HG03060 (cell line): Measurements from ENCODE around the gene MYO3B.
"Not testable (repeated sequence)": the region's sequence is repeated elsewhere in the genome, so short reads cannot be mapped to it uniquely, and the experiment has no call there.

ENCODE experiments used
- ATAC-seq: cut with Tn5 transposase; IDR thresholded peaks from one replicate; pipeline ENCODE4 v1.9.1; 2021; ENCODE audit warnings: low read depth, moderate number of reproducible peaks; ENCODE audit not compliant: unreplicated experiment

MYO3B gene

GRCh38 chr2:170206805-170207407 is 29.0 kb downstream of the MYO3B start:
- ATAC-seq, result no peak

- no peak for ATAC-seq
These were observed 30.0 kb downstream of the MYO3B start for GRCh38 chr2:170207901-170208300.

GRCh38 chr2:170208967-170209366 is 31.0 kb downstream of the MYO3B start:
- no peak for ATAC-seq

- ATAC-seq, result no peak
These were observed 34.8 kb downstream of the MYO3B start for GRCh38 chr2:170212625-170213280.

GRCh38 chr2:170213281-170213625 is 35.3 kb downstream of the MYO3B start:
- ATAC-seq, result not testable (repeated sequence)

- ATAC-seq, result no peak
These were observed 35.7 kb downstream of the MYO3B start for GRCh38 chr2:170213651-170214050.

- no peak for ATAC-seq
These were observed 36.5 kb downstream of the MYO3B start for GRCh38 chr2:170214309-170214948.

GRCh38 chr2:170215021-170215420 is 37.1 kb downstream of the MYO3B start:
- no peak for ATAC-seq

- no peak for ATAC-seq
These were observed 38.5 kb downstream of the MYO3B start for GRCh38 chr2:170216428-170216827.

GRCh38 chr2:170216981-170217380 is 39.0 kb downstream of the MYO3B start:
- no peak for ATAC-seq

GRCh38 chr2:170217778-170218251 is 39.9 kb downstream of the MYO3B start:
- no peak for ATAC-seq

GRCh38 chr2:170218456-170218855 is 40.5 kb downstream of the MYO3B start:
- ATAC-seq, result no peak

GRCh38 chr2:170218931-170219330 is 41.0 kb downstream of the MYO3B start:
- ATAC-seq, result no peak

GRCh38 chr2:170221317-170222288 is 43.7 kb downstream of the MYO3B start:
- ATAC-seq, result no peak

- no peak for ATAC-seq
These were observed 44.4 kb downstream of the MYO3B start for GRCh38 chr2:170222298-170222697.

GRCh38 chr2:170222842-170223241 is 44.9 kb downstream of the MYO3B start:
- ATAC-seq, result no peak

GRCh38 chr2:170224692-170225294 is 46.8 kb downstream of the MYO3B start:
- no peak for ATAC-seq

GRCh38 chr2:170226216-170226615 is 48.3 kb downstream of the MYO3B start:
- no peak for ATAC-seq

- peak; percentile 60 for ATAC-seq
These were observed 49.6 kb downstream of the MYO3B start for GRCh38 chr2:170227507-170227947.

- no peak for ATAC-seq
These were observed 50.0 kb downstream of the MYO3B start for GRCh38 chr2:170227951-170228350.
